Measurements from ENCODE around the gene CASP10. TPM values are rescaled to one million over a fixed set of nuclear protein-coding genes. Genes with fewer than 3 reads are reported as not detected.

Gene CASP10
- total RNA-seq, 2 experiments from 2014 or later, result 18.3 to 22.6 TPM

DNA sequence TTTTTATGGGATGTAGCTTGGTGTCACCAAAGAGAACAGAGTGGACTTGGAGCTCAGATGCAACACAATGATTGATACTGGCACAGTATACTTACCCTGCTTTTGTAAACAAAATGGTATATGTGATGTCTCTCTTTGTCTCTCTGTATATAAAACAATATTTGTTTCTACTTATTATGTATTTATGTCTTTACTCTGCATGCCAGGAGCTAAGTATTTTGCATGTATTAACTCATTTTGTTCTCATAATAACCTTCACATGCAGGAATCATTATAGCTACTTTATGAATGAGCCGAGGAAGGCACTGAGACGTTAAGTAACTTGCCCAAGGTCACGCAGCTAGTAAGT lies 49.5 kb downstream of the CASP10 start:
- Mint-ChIP-seq H3K36me3 (ENCODE audit: low read depth) (peaks cover 27% of the 10 kb centered on the region), H3K4me3 (peak overlapping the region; percentile 91), H3K27ac (peak overlapping the region; percentile 88), H3K9me3 (no peaks in the 10 kb centered on the region), H3K27me3 (no peaks in the 10 kb centered on the region), H3K4me1 (ENCODE audit: low read depth) (peaks cover 51% of the 10 kb centered on the region)
- TF ChIP-seq CTCF (IDR thresholded peaks at IDR 0.05), result peak; percentile 14
- CTCF ChIA-PET, result interaction anchor here (0.6 to 4.1 kb wide), 88 partner anchors 10 to 946 kb away, joined by 3 to 220 read pairs (median 5); partner anchors contain the start of genes ALS2, CASP10, CASP8 and CFLAR
- no peak for ATAC-seq
- no peak for DNase-seq
- POLR2A ChIA-PET, result interaction anchor here (0.6 to 3.3 kb wide), 17 partner anchors 14 to 421 kb away, joined by 3 to 46 read pairs (median 5); partner anchors contain the start of genes BZW1, CASP10, CASP8 and CLK1
- intact Hi-C loops (cut with micrococcal nuclease), result loop anchor here (1.0 to 5.0 kb wide), 3 partner anchors 49 to 330 kb away; partner anchors contain the start of genes CASP10 and HYCC2

- Mint-ChIP-seq H3K4me1 (ENCODE audit: low read depth) (peaks cover 55% of the 10 kb centered on the region), H3K4me3 (peak overlapping the region; percentile 91), H3K27ac (peak overlapping the region; percentile 97), H3K36me3 (ENCODE audit: low read depth) (peaks cover 34% of the 10 kb centered on the region), H3K27me3 (no peaks in the 10 kb centered on the region), H3K9me3 (no peaks in the 10 kb centered on the region)
- intact Hi-C loops (cut with micrococcal nuclease), result loop anchor here (1.0 to 5.0 kb wide), 3 partner anchors 25 to 331 kb away; partner anchors contain the start of gene HYCC2
- ATAC-seq, result peak; percentile 90
- ChIA-PET POLR2A (interaction anchor here (0.7 to 3.3 kb wide), 20 partner anchors 8 to 372 kb away, joined by 3 to 46 read pairs (median 6); partner anchors contain the start of genes CASP10, CASP8, CLK1 and ORC2), CTCF (interaction anchor here (0.8 to 4.1 kb wide), 40 partner anchors 9 to 520 kb away, joined by 3 to 220 read pairs (median 9); partner anchors contain the start of genes CASP10, CASP8, CFLAR and NIF3L1)
- DNase-seq, result peak; percentile 92
- no peak for TF ChIP-seq CTCF (IDR thresholded peaks at IDR 0.05)
These were observed 50.4 kb downstream of the CASP10 start for GRCh38 chr2:201233192-201233811.

DNA sequence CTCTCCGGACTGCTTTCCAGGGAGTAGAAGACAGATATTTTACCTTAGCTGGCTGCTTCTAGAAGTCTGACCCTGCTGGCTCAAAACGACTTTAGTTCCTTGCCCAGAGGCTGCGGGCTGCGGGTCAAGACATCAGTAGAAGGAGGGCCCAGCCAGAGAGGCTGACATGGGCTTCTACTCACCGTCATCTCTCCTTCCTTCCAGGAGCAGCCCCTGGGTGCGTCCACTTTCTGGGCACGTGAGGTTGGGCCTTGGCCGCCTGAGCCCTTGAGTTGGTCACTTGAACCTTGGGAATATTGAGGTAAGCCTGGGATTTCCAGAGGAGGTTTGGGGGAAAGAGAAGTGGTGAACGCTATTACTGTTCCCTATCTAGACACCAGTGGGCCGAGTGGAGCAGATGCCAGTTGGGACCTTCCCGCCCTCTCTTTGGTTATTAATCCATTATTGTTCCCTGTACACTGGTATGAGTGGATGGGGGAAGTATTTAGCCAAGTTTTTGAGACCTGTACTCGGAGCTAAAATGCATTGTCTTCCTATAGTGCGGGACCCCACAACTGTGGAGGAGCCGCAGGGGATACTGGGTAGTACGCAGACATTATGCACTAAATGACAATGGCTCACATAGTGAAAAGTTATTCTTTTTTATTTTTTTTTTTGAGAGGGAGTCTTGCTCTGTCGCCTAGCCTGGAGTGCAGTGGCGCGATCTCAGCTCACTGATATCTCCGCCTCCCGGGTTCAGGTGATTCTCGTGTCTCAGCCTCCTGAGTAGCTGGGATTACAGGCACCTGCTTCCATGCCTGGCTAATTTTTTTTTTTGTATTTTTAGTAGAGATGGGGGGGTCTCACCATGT lies 51.1 kb downstream of the CASP10 start:
- CTCF ChIA-PET, result interaction anchor here (0.7 to 4.1 kb wide), 25 partner anchors 8 to 520 kb away, joined by 3 to 220 read pairs (median 13); partner anchors contain the start of genes CASP10, CASP8, CFLAR and NIF3L1
- ATAC-seq, result peak; percentile 15
- peaks cover 48% of the 10 kb centered on the region for H3K4me1 Mint-ChIP-seq (ENCODE audit: low read depth)
- H3K4me3 Mint-ChIP-seq, result peak overlapping the region; percentile 91
- no peak for TF ChIP-seq CTCF (IDR thresholded peaks at IDR 0.05)
- no peaks in the 10 kb centered on the region for H3K9me3 Mint-ChIP-seq
- intact Hi-C loops (cut with micrococcal nuclease), result loop anchor here (1.0 to 5.0 kb wide), 3 partner anchors 24 to 332 kb away; partner anchors contain the start of gene HYCC2
- H3K27ac Mint-ChIP-seq, result peak overlapping the region; percentile 97
- H3K36me3 Mint-ChIP-seq (ENCODE audit: low read depth), result peaks cover 36% of the 10 kb centered on the region
- POLR2A ChIA-PET, result interaction anchor here (0.6 to 3.3 kb wide), 21 partner anchors 9 to 372 kb away, joined by 3 to 46 read pairs (median 4); partner anchors contain the start of genes CASP10, CASP8, CLK1 and ORC2
- peak; percentile 54 for DNase-seq
- no peaks in the 10 kb centered on the region for H3K27me3 Mint-ChIP-seq

DNA sequence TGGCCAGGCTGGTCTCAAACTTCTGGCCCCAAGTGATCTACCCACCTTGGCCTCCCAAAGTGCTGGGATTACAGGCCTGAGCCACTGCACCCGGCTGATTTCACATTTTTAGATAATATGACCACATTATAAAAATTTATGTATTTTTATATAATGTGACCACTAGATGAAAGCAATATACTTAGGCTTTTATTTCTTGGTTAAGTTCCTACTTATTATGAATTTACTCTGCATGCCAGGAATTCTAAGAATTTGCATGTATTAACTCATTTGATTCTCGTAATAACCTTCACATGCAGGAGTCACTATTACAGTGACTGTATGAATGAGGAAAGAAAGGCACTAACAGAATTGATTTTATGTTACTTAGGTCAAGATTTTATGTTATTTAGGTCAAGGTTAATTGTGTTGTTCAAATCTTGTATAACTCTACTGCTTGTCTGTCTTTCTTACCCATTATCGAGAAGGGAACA lies 51.8 kb downstream of the CASP10 start:
- no peak for TF ChIP-seq CTCF (IDR thresholded peaks at IDR 0.05)
- no peaks in the 10 kb centered on the region for H3K27me3 Mint-ChIP-seq
- H3K9me3 Mint-ChIP-seq, result no peaks in the 10 kb centered on the region
- ATAC-seq (no peak), DNase-seq (no peak)
- peaks cover 48% of the 10 kb centered on the region for H3K4me1 Mint-ChIP-seq (ENCODE audit: low read depth)
- peak overlapping the region; percentile 91 for H3K4me3 Mint-ChIP-seq
- peaks cover 41% of the 10 kb centered on the region for H3K36me3 Mint-ChIP-seq (ENCODE audit: low read depth)
- peak overlapping the region; percentile 97 for H3K27ac Mint-ChIP-seq
- intact Hi-C loops (cut with micrococcal nuclease), result loop anchor here (5.0 kb wide), 1 partner anchor 332 kb away; no protein-coding TSS in a partner anchor
- POLR2A ChIA-PET, result interaction anchor here (0.6 to 3.3 kb wide), 12 partner anchors 14 to 373 kb away, joined by 3 to 46 read pairs (median 4); partner anchors contain the start of genes CASP10 and CASP8
- CTCF ChIA-PET, result interaction anchor here (0.7 to 4.1 kb wide), 12 partner anchors 18 to 329 kb away, joined by 3 to 220 read pairs (median 4); partner anchors contain the start of genes CASP10 and CASP8
